GM21786 (cell line): ENCODE data around the gene ACTR3C.

Source experiments
- ATAC-seq: cut with Tn5 transposase; IDR thresholded peaks from one replicate; pipeline ENCODE4 v1.9.1; 2021; ENCODE audit not compliant: unreplicated experiment

The ACTR3C gene

DNA sequence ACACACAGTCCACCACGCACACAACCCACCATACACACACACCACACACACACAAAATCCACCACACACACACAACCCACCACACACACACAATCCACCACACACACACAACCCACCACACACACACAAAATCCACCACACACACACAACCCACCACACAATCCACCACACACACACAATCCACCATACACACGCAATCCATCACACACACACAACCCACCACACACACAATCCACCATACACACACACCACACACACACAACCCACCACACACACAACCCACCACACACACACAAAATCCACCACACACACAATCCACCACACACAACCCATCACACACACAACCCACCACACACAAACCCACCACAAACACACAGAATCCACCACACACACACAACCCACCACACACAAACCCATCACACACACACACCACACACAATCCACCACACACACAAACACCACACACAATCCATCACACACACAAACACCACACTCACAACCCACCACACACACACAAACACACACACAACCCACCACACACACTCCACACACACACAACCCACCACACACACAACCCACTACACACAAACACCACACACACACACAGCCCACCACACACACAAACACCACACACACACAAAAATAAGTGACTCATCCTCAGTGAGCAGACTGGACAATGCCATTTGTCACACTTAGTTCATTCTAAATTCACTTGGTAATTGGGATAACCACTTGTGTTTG lies 36.4 kb upstream of the ACTR3C start:
- ATAC-seq, result no peak

DNA sequence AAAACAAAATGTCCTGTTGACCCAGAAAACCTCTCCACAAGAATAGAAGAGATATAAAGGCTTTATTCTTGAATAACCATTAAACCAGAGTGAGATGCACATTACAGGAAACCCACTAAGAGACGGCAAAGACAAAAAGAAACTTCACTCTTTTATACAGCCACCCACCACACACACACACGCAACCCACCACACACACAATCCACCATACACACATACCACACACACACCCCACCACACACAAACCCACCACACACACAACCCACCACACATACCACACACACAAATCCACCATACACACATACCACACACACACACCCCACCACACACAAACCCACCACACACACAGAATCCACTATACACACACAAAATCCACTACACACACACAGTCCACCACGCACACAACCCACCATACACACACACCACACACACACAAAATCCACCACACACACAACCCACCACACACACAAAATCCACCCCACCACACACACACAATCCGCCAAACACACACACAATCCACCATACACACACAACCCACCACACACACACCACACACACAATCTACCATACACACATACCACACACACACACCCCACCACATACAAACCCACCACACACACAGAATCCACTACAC lies 35.8 kb upstream of the ACTR3C start:
- ATAC-seq, result no peak

GRCh38 chr7:150358433-150358832 lies 35.1 kb upstream of the ACTR3C start:
- no peak for ATAC-seq

- ATAC-seq, result peak; percentile 15
These were observed 34.6 kb upstream of the ACTR3C start for GRCh38 chr7:150357771-150358427.

DNA sequence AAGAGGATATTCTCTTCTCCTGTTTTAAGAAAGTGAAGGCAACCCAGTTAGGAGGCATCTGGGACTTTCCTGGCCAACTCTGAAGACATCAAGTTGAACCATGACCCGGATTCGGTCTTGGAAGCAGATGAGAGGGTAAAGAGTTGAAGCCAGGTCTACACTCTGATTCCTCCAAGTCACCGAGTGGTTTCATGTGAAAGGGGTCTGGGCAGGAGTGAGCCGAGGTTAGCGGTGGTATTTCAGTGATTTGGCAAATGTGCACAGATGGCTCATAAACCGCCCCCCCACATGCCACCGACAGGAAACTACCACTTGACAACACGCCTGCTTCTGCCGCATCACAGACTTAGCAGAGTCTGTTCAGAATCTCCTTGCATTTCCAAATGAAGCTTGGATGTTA lies 33.9 kb upstream of the ACTR3C start:
- peak; percentile 51 for ATAC-seq

DNA sequence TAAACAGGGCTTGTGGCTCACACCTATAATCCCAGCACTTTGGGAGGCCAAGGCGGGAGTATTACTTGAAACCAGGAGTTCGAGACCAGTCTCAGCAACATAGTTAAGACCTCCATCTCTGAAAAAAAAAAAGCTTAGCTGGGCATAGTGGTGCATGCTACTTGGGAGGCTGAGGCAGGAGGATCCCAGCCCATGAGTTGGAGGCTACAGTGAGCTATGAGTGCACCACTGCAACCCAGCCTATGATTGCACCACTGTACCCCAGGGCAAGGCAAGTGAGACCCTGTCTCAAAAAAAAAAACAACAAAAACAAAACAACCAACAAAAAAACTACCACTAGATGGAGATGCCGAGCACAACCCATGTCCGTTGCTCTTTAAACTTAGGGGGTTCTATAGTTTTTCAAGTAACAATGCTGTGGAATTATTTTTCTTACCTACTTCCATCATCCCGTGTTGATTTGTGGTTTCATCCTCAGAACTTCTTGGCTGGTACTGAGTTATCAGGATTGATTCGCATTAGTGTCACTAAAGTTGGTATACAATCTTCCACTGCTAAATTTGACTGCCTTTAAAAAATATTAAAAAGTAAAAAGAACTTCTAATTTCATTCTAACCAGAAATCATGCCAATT lies 33.0 kb upstream of the ACTR3C start:
- ATAC-seq, result no peak

- ATAC-seq, result no peak
These were observed 32.3 kb upstream of the ACTR3C start for GRCh38 chr7:150355666-150356059.

- no peak for ATAC-seq
These were observed 28.3 kb upstream of the ACTR3C start for GRCh38 chr7:150351587-150352194.

GRCh38 chr7:150346922-150347321 lies 23.6 kb upstream of the ACTR3C start:
- ATAC-seq, result no peak

- ATAC-seq, result no peak
These were observed 21.7 kb upstream of the ACTR3C start for GRCh38 chr7:150345012-150345411.

DNA sequence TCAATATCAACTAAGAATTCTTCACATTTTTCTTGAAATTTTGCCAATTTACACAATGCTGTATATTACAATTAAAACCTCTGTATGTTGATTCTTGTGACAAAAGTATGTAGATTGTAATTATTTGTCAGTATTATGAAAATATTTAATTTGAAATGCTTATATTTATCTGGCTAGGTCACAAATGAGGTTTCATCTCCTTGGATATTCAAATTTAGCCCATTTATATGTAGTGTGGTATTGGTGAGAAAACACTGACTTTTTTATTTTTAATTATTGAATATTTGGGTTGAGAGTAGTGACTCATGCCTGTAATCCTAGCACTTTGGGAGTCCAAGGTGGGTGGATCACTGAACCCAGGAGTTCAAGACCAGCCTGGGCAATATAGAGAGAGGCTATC lies 21.0 kb upstream of the ACTR3C start:
- no peak for ATAC-seq

GRCh38 chr7:150343225-150343624 lies 19.9 kb upstream of the ACTR3C start:
- no peak for ATAC-seq

DNA sequence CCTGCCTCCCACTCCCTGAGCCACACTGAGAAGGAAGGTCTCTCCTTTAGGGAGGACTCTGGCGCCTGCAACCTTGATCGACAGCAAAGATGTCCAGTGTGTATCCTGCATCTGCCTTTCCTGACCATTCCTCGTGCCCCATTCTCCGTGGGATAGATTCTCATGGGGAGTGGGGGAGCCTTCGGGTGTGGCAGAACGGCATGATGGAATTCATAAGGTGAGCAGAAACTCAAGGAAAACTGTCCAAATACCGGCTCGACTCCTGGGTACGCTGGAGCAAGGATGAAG lies 18.7 kb upstream of the ACTR3C start:
- no peak for ATAC-seq

DNA sequence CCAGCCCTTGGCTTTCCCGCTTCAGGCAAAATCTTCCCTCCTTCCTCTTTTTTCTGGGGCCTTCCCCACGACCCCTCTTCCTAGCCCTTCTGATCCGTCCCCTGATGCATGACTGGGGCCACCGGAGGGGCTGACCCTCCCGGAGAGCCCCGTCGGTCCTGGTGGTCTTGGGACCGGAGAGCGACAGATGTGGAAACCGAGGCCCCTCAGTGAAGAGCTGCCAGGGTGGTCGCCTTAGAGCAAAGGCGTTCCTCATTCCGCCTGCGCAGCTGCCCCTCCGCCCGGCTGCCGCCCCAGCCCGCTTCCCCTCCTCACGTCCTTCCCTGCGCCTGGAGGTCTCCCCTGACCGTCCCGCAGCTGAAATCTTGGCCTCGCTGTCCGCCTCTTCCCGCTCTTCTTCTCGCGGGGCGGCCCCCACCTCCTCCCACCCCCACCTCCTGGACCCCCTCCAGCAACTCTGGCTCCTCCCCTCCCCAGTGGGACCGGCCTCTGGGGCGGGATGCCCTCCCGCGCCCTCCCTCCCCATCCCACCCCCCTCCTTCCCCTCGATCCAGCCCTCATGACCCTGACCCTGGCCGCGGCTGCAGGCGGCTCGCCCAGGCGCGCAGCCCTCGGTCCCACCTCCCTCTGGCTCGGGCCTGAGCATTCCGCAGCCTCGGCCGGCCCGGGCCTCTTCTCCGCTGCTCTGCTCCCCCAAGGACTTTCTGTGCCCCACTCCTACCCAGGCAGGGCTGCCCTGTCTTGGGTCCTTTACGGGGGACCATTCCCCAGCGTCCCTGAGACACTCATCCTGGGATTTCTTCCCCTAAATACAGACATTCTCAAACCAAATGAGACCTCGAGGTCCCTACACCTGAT lies 18.1 kb upstream of the ACTR3C start, which contains the start of gene RARRES2:
TSS of gene RARRES2 (minus strand) at position 367 of the 858 bp plus-strand sequence. CDS start 1,020 bp downstream, outside the sequence.
- no peak for ATAC-seq

DNA sequence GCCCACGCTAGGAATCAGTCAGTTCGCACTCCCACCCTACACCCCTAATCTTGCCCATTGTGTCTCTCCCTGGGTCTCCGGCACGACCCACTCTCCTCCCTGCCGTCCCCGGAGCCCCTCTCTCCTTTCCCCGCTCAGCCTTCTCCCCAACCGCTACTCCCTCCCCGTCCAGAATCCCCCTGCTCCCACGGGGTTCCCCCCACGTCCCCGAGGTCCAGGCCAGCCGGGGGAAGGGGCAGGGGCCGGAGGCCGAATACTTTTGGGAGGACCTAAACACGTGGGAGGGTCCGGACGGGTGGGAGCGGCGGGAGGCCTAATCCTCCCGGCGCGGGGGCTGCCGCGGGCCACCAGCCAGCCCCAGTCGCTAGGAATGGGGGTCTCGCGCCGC lies 17.5 kb upstream of the ACTR3C start:
- ATAC-seq, result no peak

DNA sequence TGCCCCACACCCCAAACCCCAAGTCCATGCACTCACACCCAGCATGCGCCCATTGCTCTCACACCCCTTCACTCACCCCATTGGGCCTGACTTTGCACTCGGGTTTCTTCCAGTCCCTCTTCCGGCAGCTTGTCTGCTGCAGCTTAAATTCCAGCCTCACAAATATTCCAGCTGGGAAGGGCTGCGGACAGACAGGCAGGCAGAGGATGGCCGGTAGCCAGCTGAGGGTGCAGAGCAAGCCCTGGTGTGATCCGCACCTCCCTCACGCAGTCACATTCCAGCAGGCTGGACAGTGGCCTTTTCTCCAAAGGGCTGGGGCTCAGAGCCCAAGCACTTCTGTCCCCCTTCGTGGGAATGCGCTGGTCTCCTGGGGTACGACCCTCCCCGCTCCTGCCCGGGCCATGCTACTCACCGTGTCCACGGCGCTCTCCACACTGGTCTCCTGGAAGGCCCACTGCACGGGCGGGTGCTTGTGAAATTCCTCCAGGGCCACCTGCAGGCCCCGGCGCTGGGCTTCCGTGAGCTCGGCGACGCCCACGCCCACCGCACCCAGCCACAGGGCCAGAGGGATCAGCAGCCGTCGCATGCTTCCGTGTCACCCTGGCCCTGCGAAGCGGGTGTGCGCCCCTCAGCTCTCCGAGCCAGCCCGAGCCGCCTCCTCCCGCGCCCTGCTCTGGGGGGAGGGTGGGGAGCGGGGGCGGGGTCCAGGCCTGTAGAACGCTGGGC lies 16.8 kb upstream of the ACTR3C start:
- no peak for ATAC-seq

- peak; percentile 55 for ATAC-seq
These were observed 16.1 kb upstream of the ACTR3C start for GRCh38 chr7:150339409-150339809.

DNA sequence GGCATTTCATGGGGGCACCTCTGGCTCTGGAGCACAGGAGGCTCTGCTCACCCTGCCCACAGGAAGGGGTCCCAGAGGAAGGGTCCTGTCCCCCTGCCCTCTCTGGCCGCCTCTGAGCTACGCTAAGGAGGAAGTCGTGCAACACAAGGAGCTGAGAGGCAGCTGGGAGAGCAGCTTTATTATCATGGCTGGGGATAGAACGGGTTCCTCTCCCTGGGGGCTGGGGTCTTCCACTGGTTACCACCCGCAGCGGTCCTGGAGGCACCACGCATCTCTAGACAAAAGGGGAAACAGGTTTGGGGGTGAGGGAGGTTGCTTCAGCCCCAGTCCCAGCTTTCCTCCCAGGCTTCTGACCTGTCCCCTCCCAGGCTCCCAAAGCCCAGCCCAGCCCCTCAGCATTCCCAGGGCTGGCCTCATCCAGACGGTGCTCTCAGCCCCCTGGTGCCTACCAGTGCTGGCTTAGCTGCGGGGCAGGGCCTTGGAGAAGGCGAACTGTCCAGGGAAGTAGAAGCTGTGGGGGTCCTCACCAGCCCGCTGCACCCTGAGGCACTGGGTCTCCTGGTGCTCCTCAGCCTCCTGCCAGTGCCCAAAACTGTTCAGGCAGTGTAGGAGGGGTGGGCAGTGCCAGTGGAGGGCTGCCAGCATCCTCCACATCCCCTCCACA lies 15.0 kb upstream of the ACTR3C start:
- no peak for ATAC-seq

GRCh38 chr7:150337659-150338081 lies 14.3 kb upstream of the ACTR3C start:
- no peak for ATAC-seq
